ENCODE results near the gene CHTF8. TPM values are rescaled to one million over a fixed set of nuclear protein-coding genes. Genes with fewer than 3 reads are reported as not detected.
"Not testable (repeated sequence)": the region's sequence is repeated elsewhere in the genome, so short reads cannot be mapped to it uniquely, and the experiment has no call there.

Gene CHTF8, protein sequence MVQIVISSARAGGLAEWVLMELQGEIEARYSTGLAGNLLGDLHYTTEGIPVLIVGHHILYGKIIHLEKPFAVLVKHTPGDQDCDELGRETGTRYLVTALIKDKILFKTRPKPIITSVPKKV
- polyA plus RNA-seq (ENCODE audit: insufficient read length in 3 of 3): 100 to 1,000 TPM; 160 to 183 (median 161) TPM

DNA sequence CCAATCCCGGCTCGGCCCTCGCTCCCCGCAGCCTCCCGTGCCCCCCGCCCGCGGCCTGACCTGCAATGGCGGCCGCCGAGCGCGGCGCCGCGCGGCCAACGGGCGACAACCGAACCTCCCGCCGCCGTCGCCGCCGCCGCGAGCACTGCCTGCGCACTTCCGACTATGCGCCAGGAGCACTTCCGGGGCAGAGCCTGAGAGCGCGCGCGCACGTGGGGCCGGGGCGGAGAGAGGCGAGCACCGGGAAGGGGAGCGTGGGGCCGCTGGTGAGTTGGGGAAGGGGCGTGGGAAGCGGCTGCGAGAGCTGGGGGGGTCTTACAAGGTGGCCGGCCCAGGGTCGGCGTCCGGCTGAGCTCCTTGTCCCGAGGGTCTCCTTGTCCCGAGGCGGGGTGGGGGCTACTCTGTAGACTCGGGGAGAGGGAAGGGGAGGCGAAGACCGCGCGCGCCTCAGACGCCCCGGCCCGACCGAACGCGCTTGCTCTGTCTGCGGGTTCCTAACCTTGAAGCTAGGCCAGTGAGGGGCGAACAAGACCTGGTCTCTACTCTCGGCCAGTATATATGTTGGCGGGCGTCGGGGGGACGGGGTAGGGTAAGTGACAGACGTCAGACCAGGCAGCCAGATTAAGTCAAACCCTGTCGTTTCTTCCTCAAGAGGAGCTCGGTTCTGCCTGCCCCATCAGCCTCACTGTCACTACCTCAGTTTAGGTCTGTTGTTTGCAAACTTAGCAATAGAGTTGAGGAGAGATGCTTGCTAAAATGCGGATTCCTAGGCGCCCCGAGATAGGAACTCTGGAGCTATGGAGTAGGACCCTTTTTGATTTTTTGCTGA, at the start of gene CHTF8, which contains the start of gene UTP4:
Gene CHTF8, minus strand, starts transcription at position 165 of the 829 bp plus-strand sequence. CDS start 11,130 bp downstream, outside the sequence.
Gene UTP4, plus strand, starts transcription at position 226 of the 829 bp plus-strand sequence. CDS start 811 bp downstream, outside the sequence.
- peak in 1 of 3 donors; percentile 67 for DNase-seq (ENCODE audit: low read depth in 3 of 3, low spot score in 2 of 3)

DNA sequence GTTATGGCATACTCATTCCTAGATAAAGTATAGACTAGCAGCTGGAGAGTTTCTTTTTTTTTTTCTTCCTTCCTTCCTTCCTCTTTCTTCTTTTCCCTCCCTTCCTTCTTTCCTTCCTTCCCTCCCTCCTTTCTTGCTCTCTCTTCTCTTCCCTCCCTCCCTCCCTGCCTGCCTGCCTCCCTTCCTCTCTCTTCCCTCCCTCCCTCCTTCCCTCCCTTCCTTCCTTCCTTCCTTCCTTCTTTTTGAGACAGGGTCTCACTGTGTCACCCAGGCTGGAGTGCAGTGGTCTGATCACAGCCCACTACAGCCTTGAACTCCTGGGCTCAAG, 47.6 kb upstream of the CHTF8 start:
- no peak for DNase-seq (ENCODE audit: low read depth in 3 of 3, low spot score in 2 of 3)

DNA sequence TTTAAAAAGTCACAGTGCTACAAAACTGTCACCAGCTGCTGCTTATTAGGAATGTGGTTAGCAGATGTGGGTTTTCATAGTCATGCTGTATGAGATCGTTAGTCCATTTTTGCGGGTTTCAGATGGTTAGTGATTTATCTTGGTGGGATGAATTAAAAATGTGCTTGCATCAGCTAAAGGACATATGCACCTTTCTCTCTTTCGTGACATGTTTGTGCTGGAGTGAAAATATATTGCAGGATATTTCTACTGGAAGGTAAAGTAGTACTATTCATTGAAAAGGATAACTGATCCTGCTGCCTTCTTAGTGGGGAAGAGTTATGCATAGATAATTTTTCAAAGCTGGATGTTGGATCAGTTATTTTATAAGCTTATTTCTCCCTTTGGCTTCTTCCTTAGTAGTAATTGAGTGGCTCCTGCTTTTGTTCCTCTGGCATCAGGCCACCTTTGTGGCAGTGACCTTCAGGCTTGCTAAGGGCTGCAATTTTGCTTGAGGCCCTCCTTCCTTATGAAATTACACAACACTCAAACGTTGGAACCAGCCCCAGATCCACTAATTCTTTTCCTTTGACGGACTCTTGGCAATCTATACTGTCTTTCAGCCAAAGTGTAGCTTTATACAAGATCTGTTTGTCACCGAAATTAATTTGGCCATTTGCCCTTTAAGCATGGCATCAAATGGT, 47.1 kb upstream of the CHTF8 start:
- peak in 2 of 3 donors; percentile 57 for DNase-seq (ENCODE audit: low read depth in 3 of 3, low spot score in 2 of 3)

DNA sequence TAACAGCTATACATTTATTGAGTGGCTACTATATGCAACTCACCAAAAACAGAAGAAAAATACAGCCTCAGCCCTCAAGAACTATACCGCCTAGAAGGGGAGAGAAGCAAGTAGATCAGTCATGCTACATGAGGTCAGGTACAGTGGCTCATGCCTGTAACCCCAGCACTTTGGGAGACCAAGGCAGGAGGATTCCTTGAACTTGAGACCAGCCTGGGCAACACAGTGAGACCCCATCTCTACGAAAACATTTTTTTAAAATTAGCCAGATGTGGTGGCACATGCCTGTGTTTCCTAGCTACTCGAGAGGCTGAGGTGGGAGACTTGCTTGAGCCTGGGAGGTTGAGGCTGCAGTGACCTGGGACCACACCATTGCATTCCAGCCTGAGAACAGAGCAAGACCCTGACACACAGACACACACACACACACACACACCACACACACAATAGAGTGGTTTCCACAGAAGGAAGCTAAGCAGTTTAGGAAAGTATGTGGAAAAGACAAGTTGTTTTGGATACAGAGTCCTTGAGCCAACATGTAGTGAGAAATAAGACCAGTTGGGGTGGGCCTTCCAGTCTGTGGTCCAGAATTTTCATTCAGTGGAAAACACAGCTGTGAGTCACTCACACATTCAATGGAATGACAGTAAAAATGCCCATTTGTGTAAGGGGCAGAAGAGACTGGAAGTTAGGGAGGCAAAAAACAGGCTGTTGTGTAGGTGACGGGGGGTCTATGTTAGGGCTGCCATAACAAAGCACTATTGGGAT, 43.8 kb upstream of the CHTF8 start:
- no peak for DNase-seq (ENCODE audit: low read depth in 3 of 3, low spot score in 2 of 3)

GRCh38 chr16:69171325-69172084, 39.1 kb upstream of the CHTF8 start:
- no peak for DNase-seq (ENCODE audit: low read depth in 3 of 3, low spot score in 2 of 3)

GRCh38 chr16:69169607-69170352, 37.4 kb upstream of the CHTF8 start:
- no peak for DNase-seq (ENCODE audit: low read depth in 3 of 3, low spot score in 2 of 3)

- DNase-seq (ENCODE audit: low read depth in 3 of 3, low spot score in 2 of 3): no peak
These were observed 36.7 kb upstream of the CHTF8 start for GRCh38 chr16:69169051-69169450.

DNA sequence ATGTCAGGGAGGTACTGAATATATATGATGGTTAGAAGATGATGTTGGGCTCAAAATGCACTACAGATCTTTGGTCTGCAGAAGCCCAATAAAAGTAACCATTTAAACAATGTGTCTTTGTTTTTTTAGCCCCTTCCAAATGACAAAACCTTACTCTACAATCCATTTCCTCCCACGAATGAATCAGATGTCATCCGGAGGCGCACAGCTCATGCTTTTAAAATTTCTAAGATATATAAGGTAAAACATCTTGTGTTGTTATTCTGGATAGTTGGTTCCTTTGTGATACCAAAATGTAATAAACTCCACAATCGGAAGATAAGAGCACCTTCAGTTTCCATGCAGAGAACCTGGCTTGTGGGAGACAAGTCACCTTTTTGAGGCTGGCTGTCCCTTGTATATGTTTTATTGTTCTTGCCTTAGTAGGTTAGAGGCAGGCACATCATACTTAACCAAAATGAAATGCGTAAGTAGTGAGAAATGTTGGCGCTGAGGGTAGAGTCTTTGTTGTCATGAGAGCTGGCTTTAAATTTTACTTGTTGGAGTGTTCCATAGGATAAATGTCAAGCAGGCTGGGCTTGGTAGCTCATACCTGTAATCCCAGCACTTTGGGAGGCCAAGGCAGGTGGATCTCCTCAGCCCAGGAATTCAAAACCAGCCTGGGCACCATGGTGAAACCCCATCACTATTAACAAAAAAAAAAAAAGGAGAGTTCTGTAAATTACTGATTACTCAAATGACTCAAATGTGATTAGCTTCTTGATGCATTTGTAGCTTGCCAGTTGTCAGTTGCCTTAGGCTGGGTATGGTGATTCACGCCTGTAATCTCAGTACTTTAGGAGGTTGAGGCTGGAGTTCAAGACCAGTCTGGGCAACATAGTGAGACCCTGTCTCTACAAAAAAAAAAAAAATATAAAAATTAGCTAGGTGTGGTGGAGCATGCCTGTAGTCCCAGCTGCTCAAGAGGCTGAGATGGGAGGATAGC, 34.9 kb upstream of the CHTF8 start:
- DNase-seq (ENCODE audit: low read depth in 3 of 3, low spot score in 2 of 3): no peak

DNA sequence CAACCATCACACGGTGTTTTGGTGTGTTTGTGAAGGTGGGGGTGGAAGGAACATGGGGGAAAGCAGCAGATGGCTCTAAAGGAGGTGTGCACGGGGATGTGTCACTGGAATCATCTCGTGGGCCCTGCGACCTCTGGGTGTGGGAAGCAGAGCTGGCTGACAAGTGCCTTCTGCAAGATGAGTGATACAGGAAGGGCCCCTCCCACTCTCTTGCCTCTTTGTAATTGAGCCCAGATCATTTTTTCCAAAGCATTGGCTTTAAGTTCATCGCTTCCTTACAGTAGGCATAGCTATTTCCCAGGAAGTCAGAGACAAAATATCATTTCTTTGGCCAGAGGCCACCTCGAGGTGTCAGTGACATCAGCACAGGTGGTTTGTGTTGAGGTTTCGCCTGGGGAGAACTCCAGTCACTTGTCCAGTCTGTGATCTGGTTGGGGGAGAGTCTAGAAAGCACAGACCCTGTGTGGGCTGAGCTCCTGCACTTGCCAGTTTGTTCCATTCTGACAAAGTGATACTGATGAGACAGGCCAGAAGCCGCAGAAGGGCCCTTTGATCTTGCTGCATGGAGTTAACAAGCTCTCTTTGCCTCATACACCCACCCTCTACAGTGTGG, 33.9 kb upstream of the CHTF8 start:
- DNase-seq (ENCODE audit: low read depth in 3 of 3, low spot score in 2 of 3): no peak

GRCh38 chr16:69165584-69165983, 33.2 kb upstream of the CHTF8 start:
- DNase-seq (ENCODE audit: low read depth in 3 of 3, low spot score in 2 of 3): no peak

DNA sequence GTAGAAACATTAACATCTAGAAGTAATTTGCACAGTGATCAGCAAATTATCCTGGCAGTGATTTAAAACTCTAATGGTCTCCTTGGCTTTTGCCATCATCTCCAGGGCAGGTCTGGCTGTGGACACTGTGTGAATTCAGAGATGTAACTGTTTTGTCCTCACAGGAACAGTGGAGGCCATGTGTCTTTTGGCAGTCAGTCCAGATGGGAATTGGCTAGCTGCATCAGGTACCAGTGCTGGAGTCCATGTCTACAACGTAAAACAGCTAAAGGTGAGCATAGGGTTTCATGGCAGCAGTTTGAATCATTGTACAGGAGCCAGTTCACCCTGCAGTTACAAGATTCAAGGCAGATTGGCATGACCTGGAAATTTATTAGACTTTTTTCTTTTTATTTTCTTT, 27.8 kb upstream of the CHTF8 start:
- DNase-seq (ENCODE audit: low read depth in 3 of 3, low spot score in 2 of 3): no peak

DNA sequence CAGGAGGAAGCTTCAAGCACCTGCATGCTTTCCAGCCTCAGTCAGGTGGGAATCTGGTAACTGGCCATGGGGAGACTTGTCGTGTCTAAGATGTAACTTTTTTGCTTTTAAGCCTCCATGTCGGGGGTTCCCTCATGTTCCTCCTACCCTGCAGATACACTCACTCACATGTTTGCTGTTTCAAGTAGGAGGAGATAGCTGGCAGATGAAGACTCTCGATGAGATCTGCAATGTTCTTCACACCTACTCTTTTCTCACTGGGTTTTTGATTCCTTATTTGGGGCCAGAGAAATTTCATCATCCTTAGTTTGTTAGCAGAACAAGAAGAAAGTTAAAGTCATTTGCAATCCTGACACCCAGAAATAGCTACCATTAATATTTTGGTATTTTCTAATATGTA, 24.8 kb upstream of the CHTF8 start:
- DNase-seq (ENCODE audit: low read depth in 3 of 3, low spot score in 2 of 3): no peak

DNA sequence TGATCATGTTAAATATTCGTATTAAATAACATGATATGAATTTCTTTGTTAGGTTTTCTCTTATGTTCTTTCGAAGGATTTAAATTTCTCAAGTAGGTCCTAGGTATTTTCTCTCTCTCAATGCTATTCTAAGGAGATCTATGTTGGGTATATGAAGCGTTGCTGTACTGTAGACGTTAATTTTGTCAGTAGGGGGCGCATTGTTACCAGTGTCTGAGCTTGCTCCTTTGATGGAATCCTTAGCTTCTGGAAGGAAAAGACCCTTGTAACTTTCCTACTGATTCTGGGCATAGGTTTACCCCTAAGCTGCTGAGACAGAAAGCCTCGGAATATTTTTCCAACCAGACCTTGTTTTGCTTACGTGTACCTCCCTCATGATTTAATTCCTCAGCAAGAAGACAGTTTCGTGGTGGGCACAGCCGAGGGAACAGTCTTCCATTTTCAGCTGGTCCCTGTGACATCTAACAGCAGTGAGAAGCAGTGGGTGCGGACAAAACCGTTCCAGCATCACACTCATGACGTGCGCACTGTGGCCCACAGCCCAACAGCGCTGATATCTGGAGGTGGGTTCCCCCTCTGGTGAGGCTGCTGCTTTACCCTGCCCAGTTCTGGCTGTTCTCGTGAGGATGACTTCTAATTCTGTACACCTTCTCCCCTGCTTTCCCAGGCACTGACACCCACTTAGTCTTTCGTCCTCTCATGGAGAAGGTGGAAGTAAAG, 17.9 kb upstream of the CHTF8 start:
- DNase-seq (ENCODE audit: low read depth in 3 of 3, low spot score in 2 of 3): peak in 1 of 3 donors; percentile 74

DNA sequence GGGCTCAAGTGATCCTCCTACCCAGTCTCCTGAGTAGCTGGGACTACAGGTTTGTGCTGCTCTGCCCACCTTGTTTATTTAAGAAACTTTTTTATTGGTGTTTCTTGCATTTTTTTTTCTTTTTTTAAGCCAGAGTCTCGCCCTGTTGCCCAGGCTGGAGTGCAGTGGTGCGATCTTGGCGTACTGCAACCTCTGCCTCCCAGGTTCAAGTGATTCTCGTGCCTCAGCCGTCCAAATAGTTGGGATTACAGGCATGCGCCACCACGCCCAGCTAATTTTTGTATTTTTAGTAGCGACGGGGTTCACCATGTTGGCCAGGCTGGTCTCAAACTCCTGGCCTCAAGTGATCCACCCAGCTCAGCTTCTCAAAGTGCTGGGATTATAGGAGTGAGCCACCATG, 17.2 kb upstream of the CHTF8 start:
- not testable (repeated sequence) for DNase-seq (ENCODE audit: low read depth in 3 of 3, low spot score in 2 of 3)

DNA sequence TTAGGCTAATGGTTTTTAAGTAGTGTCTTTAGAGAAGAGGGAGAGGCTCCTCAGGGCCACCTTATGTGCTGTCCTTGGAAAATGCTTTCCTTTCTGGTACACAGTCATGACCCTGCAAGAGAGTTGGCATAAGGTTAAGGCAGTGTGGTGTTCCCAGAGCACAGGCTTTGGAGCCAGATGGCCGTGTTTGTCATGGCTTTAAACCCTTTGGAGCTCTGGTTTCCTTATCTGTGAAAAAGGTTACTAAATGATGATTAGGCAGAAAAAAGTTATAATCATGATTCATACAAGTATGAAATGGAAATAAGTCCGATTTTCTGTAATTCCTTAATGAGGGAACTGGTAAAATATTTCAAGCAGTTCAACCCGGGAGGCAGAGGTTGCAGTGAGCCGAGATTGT, 13.3 kb upstream of the CHTF8 start:
- no peak for DNase-seq (ENCODE audit: low read depth in 3 of 3, low spot score in 2 of 3)

DNA sequence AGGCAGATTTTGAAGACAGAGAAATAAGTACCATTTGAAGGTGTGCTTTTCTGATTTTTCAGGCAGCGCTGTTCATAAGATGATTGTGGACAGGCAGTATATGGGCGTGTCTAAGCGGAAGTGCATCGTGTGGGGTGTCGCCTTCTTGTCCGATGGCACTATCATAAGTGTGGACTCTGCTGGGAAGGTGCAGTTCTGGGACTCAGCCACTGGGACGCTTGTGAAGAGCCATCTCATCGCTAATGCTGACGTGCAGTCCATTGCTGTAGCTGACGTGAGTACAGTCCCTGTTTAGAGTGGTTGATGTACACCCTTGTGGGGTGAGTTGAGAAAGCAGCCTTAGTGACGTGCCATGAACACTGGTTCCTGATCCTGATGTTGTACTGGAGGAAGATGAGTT, 10.7 kb upstream of the CHTF8 start:
- no peak for DNase-seq (ENCODE audit: low read depth in 3 of 3, low spot score in 2 of 3)

GRCh38 chr16:69141936-69142335, 9.5 kb upstream of the CHTF8 start:
- DNase-seq (ENCODE audit: low read depth in 3 of 3, low spot score in 2 of 3): no peak
